Cardiac septum (tissue), 1 donor: Measurements from ENCODE around the gene SLX4IP. TPM values are rescaled to one million over a fixed set of nuclear protein-coding genes. Genes with fewer than 3 reads are reported as not detected.

Experiments used
- DNase-seq: peaks from one replicate; pipeline ENCODE4 v3.0.0-alpha.2; 2020; ENCODE audit warnings: low spot score
- intact Hi-C: fragments of 100-400 bp; cut with DNase I; formaldehyde crosslinking; loops from one replicate; pipeline ENCODE4 v1.14.0; 2022
- total RNA-seq: library from RNA; stranded (reverse); fragmentation: NEBNext Ultra II Directional; extraction: Animal tissue kit (Norgen Biotek cat#: 25700); gene quantifications from one replicate; pipeline ENCODE4 v1.2.1, GENCODE V29; 2021
- donor health status: DM: no; HTN: no; CAD: no.

SLX4IP gene
- total RNA-seq, 1 donor from 2014 or later: 2.3 TPM

- no peak for DNase-seq
- intact Hi-C loops: no loop called here
These were observed 199.1 kb downstream of the SLX4IP start for GRCh38 chr20:10634211-10634610.

GRCh38 chr20:10634683-10635411 lies 199.7 kb downstream of the SLX4IP start:
- DNase-seq: no peak
- intact Hi-C loops: no loop called here

- intact Hi-C loops: no loop called here
- DNase-seq: no peak
These were observed 200.5 kb downstream of the SLX4IP start for GRCh38 chr20:10635476-10636208.

- no peak for DNase-seq
- intact Hi-C loops: no loop called here
These were observed 201.3 kb downstream of the SLX4IP start for GRCh38 chr20:10636326-10636818.

- intact Hi-C loops: no loop called here
These were observed 202.0 kb downstream of the SLX4IP start for GRCh38 chr20:10637031-10637559.

GRCh38 chr20:10637563-10637962 lies 202.5 kb downstream of the SLX4IP start:
- no peak for DNase-seq
- intact Hi-C loops: no loop called here

More at GRCh38 chr20:10637031-10637559, 202.0 kb downstream of the SLX4IP start:
- DNase-seq: no peak

GRCh38 chr20:10639077-10639736 lies 204.1 kb downstream of the SLX4IP start:
- no peak for DNase-seq
- intact Hi-C loops: no loop called here

- DNase-seq: no peak
- intact Hi-C loops: no loop called here
These were observed 204.8 kb downstream of the SLX4IP start for GRCh38 chr20:10639737-10640556.

- intact Hi-C loops: no loop called here
- DNase-seq: no peak
These were observed 205.8 kb downstream of the SLX4IP start for GRCh38 chr20:10640897-10641296.

GRCh38 chr20:10641467-10641866 lies 206.4 kb downstream of the SLX4IP start:
- intact Hi-C loops: no loop called here
- DNase-seq: no peak

- no peak for DNase-seq
- intact Hi-C loops: no loop called here
These were observed 206.8 kb downstream of the SLX4IP start for GRCh38 chr20:10641893-10642292.

- intact Hi-C loops: no loop called here
- no peak for DNase-seq
These were observed 207.9 kb downstream of the SLX4IP start for GRCh38 chr20:10642856-10643559.

GRCh38 chr20:10643560-10643873 lies 208.4 kb downstream of the SLX4IP start:
- intact Hi-C loops: no loop called here
- no peak for DNase-seq

- intact Hi-C loops: no loop called here
- no peak for DNase-seq
These were observed 209.5 kb downstream of the SLX4IP start for GRCh38 chr20:10644458-10645204.

- intact Hi-C loops: no loop called here
- DNase-seq: no peak
These were observed 210.1 kb downstream of the SLX4IP start for GRCh38 chr20:10645205-10645570.

- intact Hi-C loops: no loop called here
- DNase-seq: no peak
These were observed 210.9 kb downstream of the SLX4IP start for GRCh38 chr20:10646006-10646405.

GRCh38 chr20:10646886-10647420 lies 211.8 kb downstream of the SLX4IP start:
- DNase-seq: no peak
- intact Hi-C loops: no loop called here

- intact Hi-C loops: no loop called here
- no peak for DNase-seq
These were observed 212.4 kb downstream of the SLX4IP start for GRCh38 chr20:10647471-10647870.
